Measurements from ENCODE around the gene XCL2. TPM values are rescaled to one million over a fixed set of nuclear protein-coding genes. Genes with fewer than 3 reads are reported as not detected.

The XCL2 gene
- total RNA-seq, 2 experiments from 2014 or later: 0.75 to 1.1 TPM

GRCh38 chr1:168531615-168532345 lies 12.0 kb downstream of the XCL2 start:
- Mint-ChIP-seq H3K36me3 (no peaks in the 10 kb centered on the region), H3K27me3 (no peaks in the 10 kb centered on the region), H3K4me3 (no peak overlapping the region), H3K9me3 (no peaks in the 10 kb centered on the region), H3K4me1 (ENCODE audit: low read depth) (peaks cover 57% of the 10 kb centered on the region), H3K27ac (no peak overlapping the region)
- DNase-seq: no peak
- CTCF ChIA-PET: interaction anchor here (1.3 kb wide), 1 partner anchor 92 kb away, joined by 4 read pairs; no protein-coding TSS in a partner anchor
- POLR2A ChIA-PET: interaction anchor here (1.5 kb wide), 1 partner anchor 13 kb away, joined by 4 read pairs; no protein-coding TSS in a partner anchor
- intact Hi-C loops (cut with micrococcal nuclease): loop anchor here (1.0 to 10.0 kb wide), 3 partner anchors 11 to 1163 kb away; no protein-coding TSS in a partner anchor

- Mint-ChIP-seq H3K9me3 (no peaks in the 10 kb centered on the region), H3K27me3 (no peaks in the 10 kb centered on the region), H3K36me3 (no peaks in the 10 kb centered on the region), H3K27ac (no peak overlapping the region), H3K4me3 (no peak overlapping the region), H3K4me1 (ENCODE audit: low read depth) (peaks cover 38% of the 10 kb centered on the region)
- intact Hi-C loops (cut with micrococcal nuclease): no loop called here
- POLR2A ChIA-PET: no interaction called here
- no peak for DNase-seq
- CTCF ChIA-PET: no interaction called here
Observed at GRCh38 chr1:168529518-168529917, 14.3 kb downstream of the XCL2 start.

GRCh38 chr1:168521401-168522000 lies 22.3 kb downstream of the XCL2 start:
- Mint-ChIP-seq H3K4me3 (no peak overlapping the region), H3K27me3 (no peaks in the 10 kb centered on the region), H3K9me3 (peaks cover 7% of the 10 kb centered on the region), H3K36me3 (peaks cover 2% of the 10 kb centered on the region), H3K27ac (no peak overlapping the region), H3K4me1 (ENCODE audit: low read depth) (peaks cover 45% of the 10 kb centered on the region)
- intact Hi-C loops (cut with micrococcal nuclease): loop anchor here (5.0 kb wide), 1 partner anchor 846 kb away; the partner anchor contains the start of genes BLZF1 and NME7
- DNase-seq: no peak
- ChIA-PET CTCF (interaction anchor here (0.6 kb wide), 1 partner anchor 1037 kb away, joined by 3 read pairs; no protein-coding TSS in a partner anchor), POLR2A (no interaction called here)

DNA sequence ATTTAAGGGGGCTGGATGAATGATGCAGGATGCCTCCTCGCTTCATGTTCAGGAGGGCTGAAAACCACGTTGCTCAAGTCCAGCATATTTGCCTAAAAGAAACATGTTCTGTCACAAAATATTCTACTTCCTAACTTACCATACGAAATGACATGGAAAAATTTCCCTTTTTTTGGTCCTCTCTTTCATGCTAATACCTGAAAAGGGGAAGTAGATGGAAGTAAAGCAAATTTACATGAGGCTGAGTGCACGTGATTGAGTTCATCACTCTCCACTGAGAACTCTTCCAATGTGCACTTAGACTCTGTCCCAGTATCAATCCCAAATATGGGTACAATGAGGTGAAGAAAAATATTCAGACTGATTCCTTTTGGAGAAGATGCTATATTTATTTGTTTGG lies 23.0 kb downstream of the XCL2 start:
- no peak for DNase-seq
- no peak overlapping the region for H3K27ac Mint-ChIP-seq
- peaks cover 7% of the 10 kb centered on the region for H3K9me3 Mint-ChIP-seq
- POLR2A ChIA-PET: no interaction called here
- no peaks in the 10 kb centered on the region for H3K27me3 Mint-ChIP-seq
- H3K36me3 Mint-ChIP-seq: peaks cover 2% of the 10 kb centered on the region
- no peak overlapping the region for H3K4me3 Mint-ChIP-seq
- H3K4me1 Mint-ChIP-seq (ENCODE audit: low read depth): peaks cover 45% of the 10 kb centered on the region
- intact Hi-C loops (cut with micrococcal nuclease): loop anchor here (1.0 to 5.0 kb wide), 2 partner anchors 10 to 846 kb away; partner anchors contain the start of genes BLZF1 and NME7
- CTCF ChIA-PET: no interaction called here

GRCh38 chr1:168520052-168520751 lies 23.6 kb downstream of the XCL2 start:
- H3K4me1 Mint-ChIP-seq (ENCODE audit: low read depth): peaks cover 48% of the 10 kb centered on the region
- H3K4me3 Mint-ChIP-seq: peak overlapping the region; percentile 32
- ChIA-PET POLR2A (no interaction called here), CTCF (no interaction called here)
- peak overlapping the region; percentile 73 for H3K27ac Mint-ChIP-seq
- intact Hi-C loops (cut with micrococcal nuclease): loop anchor here (1.0 to 5.0 kb wide), 2 partner anchors 11 to 847 kb away; partner anchors contain the start of genes BLZF1 and NME7
- peaks cover 7% of the 10 kb centered on the region for H3K9me3 Mint-ChIP-seq
- H3K27me3 Mint-ChIP-seq: no peaks in the 10 kb centered on the region
- DNase-seq: peak; percentile 49
- peaks cover 2% of the 10 kb centered on the region for H3K36me3 Mint-ChIP-seq

DNA sequence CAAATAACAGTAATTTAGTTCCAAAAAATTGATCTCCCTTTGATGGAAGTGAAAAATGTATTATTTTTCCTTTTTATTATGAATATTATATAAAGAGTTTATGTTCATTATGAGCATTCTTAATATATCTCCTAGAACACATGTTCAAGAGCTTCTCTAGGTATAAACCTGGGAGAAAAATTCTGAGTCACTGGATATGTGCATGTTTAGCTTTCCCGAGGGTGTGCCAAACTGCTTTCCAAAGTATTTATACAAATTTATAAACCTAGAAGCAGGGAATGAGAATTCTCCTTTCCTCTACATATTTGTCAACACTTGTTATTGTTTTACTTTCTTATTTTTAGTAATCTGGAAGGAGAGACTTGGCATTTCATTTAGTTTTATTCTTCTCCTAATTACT lies 25.0 kb downstream of the XCL2 start:
- peaks cover 2% of the 10 kb centered on the region for H3K36me3 Mint-ChIP-seq
- DNase-seq: no peak
- H3K9me3 Mint-ChIP-seq: peaks cover 5% of the 10 kb centered on the region
- peaks cover 62% of the 10 kb centered on the region for H3K4me1 Mint-ChIP-seq (ENCODE audit: low read depth)
- H3K4me3 Mint-ChIP-seq: no peak overlapping the region
- intact Hi-C loops (cut with micrococcal nuclease): no loop called here
- ChIA-PET CTCF (interaction anchor here (0.7 to 1.4 kb wide), 2 partner anchors 8 to 176 kb away, joined by 5 to 7 read pairs; no protein-coding TSS in a partner anchor), POLR2A (interaction anchor here (0.9 kb wide), 1 partner anchor 13 kb away, joined by 4 read pairs; no protein-coding TSS in a partner anchor)
- H3K27me3 Mint-ChIP-seq: no peaks in the 10 kb centered on the region
- H3K27ac Mint-ChIP-seq: no peak overlapping the region

- peaks cover 68% of the 10 kb centered on the region for H3K4me1 Mint-ChIP-seq (ENCODE audit: low read depth)
- peaks cover 2% of the 10 kb centered on the region for H3K36me3 Mint-ChIP-seq
- H3K27me3 Mint-ChIP-seq: no peaks in the 10 kb centered on the region
- DNase-seq: no peak
- ChIA-PET CTCF (interaction anchor here (0.7 to 1.4 kb wide), 2 partner anchors 9 to 175 kb away, joined by 5 to 7 read pairs; no protein-coding TSS in a partner anchor), POLR2A (interaction anchor here (0.9 kb wide), 1 partner anchor 14 kb away, joined by 4 read pairs; no protein-coding TSS in a partner anchor)
- no peak overlapping the region for H3K4me3 Mint-ChIP-seq
- intact Hi-C loops (cut with micrococcal nuclease): no loop called here
- H3K27ac Mint-ChIP-seq: no peak overlapping the region
- H3K9me3 Mint-ChIP-seq: peaks cover 3% of the 10 kb centered on the region
Observed at GRCh38 chr1:168518201-168518689, 25.6 kb downstream of the XCL2 start.

DNA sequence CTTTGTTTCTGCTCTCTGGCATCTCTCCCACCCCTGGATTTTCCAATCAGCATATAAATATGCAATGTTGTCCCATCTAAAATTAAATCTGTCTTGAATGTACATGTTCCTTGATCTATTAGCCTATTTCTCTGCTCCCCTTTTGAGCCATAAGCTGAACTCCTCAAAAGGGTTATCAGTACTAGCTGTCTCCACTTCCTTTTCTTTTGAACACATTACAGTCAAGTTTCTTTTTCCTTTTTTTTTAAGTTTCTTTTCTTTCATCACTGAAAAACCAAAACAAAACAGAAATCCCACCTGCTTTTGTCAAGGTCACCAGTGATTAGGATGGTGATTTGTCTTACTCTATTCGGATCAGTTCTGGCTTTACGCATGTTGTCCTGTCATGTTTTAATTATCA lies 29.3 kb downstream of the XCL2 start:
- Mint-ChIP-seq H3K9me3 (no peaks in the 10 kb centered on the region), H3K27ac (peak overlapping the region; percentile 30), H3K36me3 (no peaks in the 10 kb centered on the region), H3K27me3 (no peaks in the 10 kb centered on the region), H3K4me3 (no peak overlapping the region), H3K4me1 (ENCODE audit: low read depth) (peaks cover 50% of the 10 kb centered on the region)
- ChIA-PET POLR2A (no interaction called here), CTCF (interaction anchor here (2.0 kb wide), 1 partner anchor 75 kb away, joined by 5 read pairs; no protein-coding TSS in a partner anchor)
- intact Hi-C loops (cut with micrococcal nuclease): no loop called here
- DNase-seq: no peak

DNA sequence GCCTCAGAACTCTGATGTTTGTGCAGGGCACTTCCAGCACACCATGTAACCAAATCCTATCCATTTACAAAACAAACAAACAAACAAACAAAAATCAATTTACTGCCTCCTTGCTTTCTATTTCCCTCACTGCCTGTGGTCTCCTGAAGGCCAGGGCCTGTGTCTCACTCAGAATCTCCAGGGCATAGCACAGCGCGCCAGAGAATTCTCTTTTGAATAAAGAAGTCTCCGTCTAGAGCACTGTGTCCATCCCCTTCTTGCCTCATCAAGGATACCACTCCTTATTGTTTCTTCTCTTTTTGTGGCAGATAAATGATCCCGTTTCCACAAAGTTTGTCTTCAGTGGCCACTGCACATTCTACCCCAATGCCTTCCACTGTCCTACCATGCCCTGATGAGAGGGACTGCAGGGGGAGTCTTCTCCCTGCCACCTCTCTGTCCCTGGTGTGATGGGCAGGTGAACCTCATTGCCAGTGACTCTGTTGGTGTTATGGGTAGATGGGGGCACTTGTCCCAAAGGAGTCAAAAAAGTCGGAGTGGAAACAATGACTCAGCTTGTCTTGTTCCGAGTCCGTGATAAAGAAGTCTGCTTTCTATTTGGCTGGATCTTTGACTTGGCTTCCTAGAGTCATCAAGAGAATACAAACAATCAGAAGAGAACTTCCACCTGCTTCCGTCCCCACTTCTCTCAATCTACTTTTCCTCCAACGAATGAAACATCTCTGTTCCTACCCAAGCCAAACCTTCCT lies 30.0 kb downstream of the XCL2 start:
- ChIA-PET POLR2A (no interaction called here), CTCF (interaction anchor here (2.0 kb wide), 1 partner anchor 74 kb away, joined by 5 read pairs; no protein-coding TSS in a partner anchor)
- H3K27ac Mint-ChIP-seq: peak overlapping the region; percentile 30
- no peaks in the 10 kb centered on the region for H3K27me3 Mint-ChIP-seq
- intact Hi-C loops (cut with micrococcal nuclease): no loop called here
- H3K4me1 Mint-ChIP-seq (ENCODE audit: low read depth): peaks cover 47% of the 10 kb centered on the region
- no peaks in the 10 kb centered on the region for H3K36me3 Mint-ChIP-seq
- peak; percentile 22 for DNase-seq
- no peak overlapping the region for H3K4me3 Mint-ChIP-seq
- H3K9me3 Mint-ChIP-seq: no peaks in the 10 kb centered on the region

- H3K27ac Mint-ChIP-seq: peak overlapping the region; percentile 9
- H3K4me1 Mint-ChIP-seq (ENCODE audit: low read depth): peaks cover 42% of the 10 kb centered on the region
- ChIA-PET POLR2A (no interaction called here), CTCF (no interaction called here)
- no peaks in the 10 kb centered on the region for H3K9me3 Mint-ChIP-seq
- DNase-seq: peak; percentile 33
- H3K27me3 Mint-ChIP-seq: no peaks in the 10 kb centered on the region
- H3K36me3 Mint-ChIP-seq: no peaks in the 10 kb centered on the region
- intact Hi-C loops (cut with micrococcal nuclease): no loop called here
- H3K4me3 Mint-ChIP-seq: no peak overlapping the region
Observed at GRCh38 chr1:168512864-168513595, 30.8 kb downstream of the XCL2 start.

Measured in activated CD4-positive, alpha-beta memory T cell treated with anti-CD3 and anti-CD28 coated beads for 36 hours (primary cell).